Brain microvascular endothelial cell (primary cell): Measurements from ENCODE around the gene PAXX.

Experiments
- DNase-seq: peaks from one replicate; pipeline ENCODE4 v3.0.0-alpha.2; 2020
- H3K27ac ChIP-seq: fragments of 250-450 bp; sonication (Bioruptor Pico); 2 replicates; pipeline ENCODE4 v1.5.1; 2020; ENCODE audit warnings: mild to moderate bottlenecking, moderate library complexity
- H3K27me3 ChIP-seq: fragments of 250-450 bp; sonication (Bioruptor Pico); replicated peaks from 2 replicates; pipeline ENCODE4 v1.5.1; 2020; ENCODE audit warnings: mild to moderate bottlenecking
- H3K36me3 ChIP-seq: fragments of 250-450 bp; sonication (Bioruptor Pico); replicated peaks from 2 replicates; pipeline ENCODE4 v1.5.1; 2020; ENCODE audit warnings: mild to moderate bottlenecking
- H3K4me3 ChIP-seq: 2 replicates; pipeline ENCODE4 v1.5.1; 2011; ENCODE audit warnings: low read depth, mild to moderate bottlenecking, control low read depth, low read length, moderate library complexity
- in situ Hi-C: cut with HindIII; loops from 2 replicates; pipeline ENCODE4 v1.10.0; 2017; ENCODE audit warnings: low sequenced_read_pairs, low pct_ligation_motif_present
- TF ChIP-seq, protein P1 (sequence below): IDR thresholded peaks from 2 replicates; pipeline ENCODE4 v1.5.1; 2011; ENCODE audit warnings: low read depth, mild to moderate bottlenecking, moderate library complexity, low read length, control low read depth, inconsistent platforms; ENCODE audit errors: missing control alignments

PAXX gene

DNA sequence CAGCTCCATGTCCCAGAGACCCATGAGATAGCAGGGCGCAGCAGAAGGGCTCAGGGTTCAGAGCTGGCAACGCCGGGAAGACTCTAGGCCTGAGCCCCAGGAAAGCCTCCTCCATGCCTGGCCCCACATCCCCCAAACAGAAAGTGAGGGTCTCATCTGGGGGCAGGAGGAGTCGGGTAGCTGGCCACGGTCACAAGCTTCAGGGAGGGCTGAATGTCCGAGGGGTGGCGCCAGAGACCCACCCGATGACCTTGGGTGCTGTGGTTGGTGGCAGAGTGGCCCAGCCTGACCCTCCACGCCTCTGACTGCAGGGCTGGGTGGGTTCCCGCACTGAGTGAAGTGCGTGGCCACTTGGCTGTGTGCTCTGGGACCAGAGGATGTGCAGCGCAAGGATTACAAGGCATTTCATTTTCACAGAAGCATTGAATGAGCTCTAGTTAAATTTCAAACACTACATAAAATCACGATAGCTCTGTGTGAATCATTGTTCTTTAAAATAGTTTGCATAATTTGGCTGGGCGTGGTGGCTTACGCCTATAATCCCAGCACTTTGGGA is 44.2 kb upstream of the PAXX start:
- peaks cover 3% of the 10 kb centered on the region for H3K36me3 ChIP-seq
- no peak overlapping the region for H3K27ac ChIP-seq
- H3K27me3 ChIP-seq: no peaks in the 10 kb centered on the region
- no peak overlapping the region for H3K4me3 ChIP-seq
- DNase-seq: no peak
- TF ChIP-seq, protein P1, sequence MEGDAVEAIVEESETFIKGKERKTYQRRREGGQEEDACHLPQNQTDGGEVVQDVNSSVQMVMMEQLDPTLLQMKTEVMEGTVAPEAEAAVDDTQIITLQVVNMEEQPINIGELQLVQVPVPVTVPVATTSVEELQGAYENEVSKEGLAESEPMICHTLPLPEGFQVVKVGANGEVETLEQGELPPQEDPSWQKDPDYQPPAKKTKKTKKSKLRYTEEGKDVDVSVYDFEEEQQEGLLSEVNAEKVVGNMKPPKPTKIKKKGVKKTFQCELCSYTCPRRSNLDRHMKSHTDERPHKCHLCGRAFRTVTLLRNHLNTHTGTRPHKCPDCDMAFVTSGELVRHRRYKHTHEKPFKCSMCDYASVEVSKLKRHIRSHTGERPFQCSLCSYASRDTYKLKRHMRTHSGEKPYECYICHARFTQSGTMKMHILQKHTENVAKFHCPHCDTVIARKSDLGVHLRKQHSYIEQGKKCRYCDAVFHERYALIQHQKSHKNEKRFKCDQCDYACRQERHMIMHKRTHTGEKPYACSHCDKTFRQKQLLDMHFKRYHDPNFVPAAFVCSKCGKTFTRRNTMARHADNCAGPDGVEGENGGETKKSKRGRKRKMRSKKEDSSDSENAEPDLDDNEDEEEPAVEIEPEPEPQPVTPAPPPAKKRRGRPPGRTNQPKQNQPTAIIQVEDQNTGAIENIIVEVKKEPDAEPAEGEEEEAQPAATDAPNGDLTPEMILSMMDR: peak; percentile 68
- in situ Hi-C loops: loop anchor here (25.0 kb wide), 1 partner anchor 89 kb away; the partner anchor contains the start of genes ABCA2, FUT7 and NPDC1

DNA sequence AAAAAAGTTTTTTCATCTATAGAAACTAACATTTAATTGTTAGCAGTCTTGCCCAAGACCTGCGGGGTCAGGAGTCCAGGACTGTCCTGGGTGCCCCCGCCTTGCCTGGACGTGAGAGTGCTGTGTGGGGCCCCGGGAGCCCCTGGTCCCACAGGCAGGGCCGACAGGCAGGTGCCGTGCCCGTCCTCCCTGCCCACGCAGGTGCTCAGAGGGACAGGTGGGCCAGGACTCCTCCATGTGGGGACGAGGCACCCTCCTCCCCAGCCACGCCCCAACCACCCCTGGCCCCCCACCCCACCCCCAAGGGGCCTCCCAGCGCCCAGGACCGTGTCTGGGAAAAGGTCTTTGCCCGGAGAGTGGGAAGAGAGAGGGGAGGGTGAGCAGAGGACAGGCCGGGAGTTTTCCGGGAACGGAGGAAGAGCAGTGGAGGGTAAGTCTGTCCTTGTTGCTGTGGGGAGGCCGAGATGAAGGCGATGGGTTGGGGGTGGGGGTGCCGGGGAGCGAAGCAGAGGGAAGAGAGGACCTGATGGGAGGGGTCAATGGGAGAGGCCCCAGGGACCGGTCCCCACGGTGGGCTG is 42.9 kb upstream of the PAXX start:
- TF ChIP-seq, protein P1: no peak
- Histone ChIP-seq H3K36me3 (no peaks in the 10 kb centered on the region), H3K27me3 (no peaks in the 10 kb centered on the region), H3K27ac (no peak overlapping the region), H3K4me3 (peak overlapping the region; percentile 53)
- in situ Hi-C loops: loop anchor here (25.0 kb wide), 1 partner anchor 88 kb away; the partner anchor contains the start of genes ABCA2, FUT7 and NPDC1
- DNase-seq: no peak

DNA sequence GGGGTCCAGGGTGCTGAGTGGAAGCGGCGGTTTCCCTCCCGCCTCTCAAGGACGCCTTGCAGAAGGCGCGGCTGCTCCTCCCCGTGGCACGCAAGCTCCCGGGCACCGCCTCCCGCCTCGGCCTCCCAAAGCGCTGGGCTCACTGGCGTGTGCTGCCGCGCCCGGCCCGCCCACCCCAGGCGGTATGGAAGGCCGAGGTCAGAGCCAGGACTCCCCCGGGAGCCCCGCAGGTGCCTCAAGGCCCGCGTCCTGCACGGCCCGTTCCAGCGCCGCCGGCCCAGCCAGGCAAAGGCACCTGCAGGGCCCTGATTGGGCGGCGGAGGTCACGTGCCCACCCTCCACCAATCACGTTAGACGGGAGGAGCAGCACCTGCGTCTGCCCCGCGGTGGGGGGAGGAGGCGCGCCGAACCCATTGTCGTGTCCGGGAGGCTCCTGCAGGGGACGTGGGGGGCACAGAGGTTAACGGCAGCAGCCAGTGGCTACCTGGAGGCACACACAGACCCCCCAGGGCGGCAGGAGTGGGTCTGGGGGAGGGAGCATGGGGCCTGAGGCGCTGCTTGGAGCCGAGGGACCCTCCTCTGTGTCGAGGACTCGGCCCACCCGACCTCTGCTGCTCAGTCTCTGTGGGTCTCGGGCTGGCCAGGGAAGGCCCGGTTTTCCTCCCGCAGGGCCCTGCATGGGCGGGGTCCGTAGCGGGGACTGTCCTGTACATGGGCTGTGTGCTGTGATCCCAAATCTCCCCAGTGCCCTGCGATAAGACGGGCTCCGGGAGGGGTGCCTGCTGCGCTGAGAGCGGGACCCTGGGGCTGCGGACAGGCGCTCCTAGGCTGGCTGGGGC is 42.2 kb upstream of the PAXX start:
- DNase-seq: peak; percentile 81
- H3K27ac ChIP-seq: no peak overlapping the region
- no peaks in the 10 kb centered on the region for H3K36me3 ChIP-seq
- H3K27me3 ChIP-seq: no peaks in the 10 kb centered on the region
- TF ChIP-seq, protein P1: no peak
- in situ Hi-C loops: loop anchor here (25.0 kb wide), 1 partner anchor 87 kb away; the partner anchor contains the start of genes ABCA2, FUT7 and NPDC1
- H3K4me3 ChIP-seq: peak overlapping the region; percentile 53

DNA sequence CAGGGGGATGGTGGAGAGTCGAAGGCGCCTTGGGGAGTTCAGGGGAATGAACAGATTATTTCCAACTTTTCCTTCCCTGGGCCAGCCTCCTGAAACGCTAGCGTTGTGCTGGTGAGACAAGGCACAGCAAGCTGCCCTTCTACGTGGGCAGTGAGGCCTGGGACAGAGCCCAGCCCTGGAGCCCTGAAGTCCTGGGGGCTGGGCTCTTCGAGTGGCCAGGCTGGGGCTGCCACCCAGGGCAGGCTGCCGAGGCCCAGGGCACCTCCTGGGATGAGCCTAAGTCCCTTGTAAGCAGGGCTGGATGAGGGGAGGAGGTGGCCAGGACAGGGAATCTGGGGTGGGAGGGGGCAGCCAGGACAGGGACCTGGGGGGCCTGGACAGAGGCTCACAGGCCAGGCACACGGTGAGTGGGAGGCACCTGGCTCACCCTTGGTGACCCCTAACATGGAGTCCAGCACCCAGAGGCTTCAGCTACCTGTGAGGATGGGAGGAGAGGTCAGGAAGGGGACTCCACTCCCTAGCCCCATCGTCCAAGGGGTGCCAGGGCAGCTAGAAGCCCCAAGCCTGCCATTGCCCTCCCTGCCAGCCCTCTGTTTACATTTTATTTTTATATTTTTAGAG is 41.5 kb upstream of the PAXX start:
- Histone ChIP-seq H3K27ac (no peak overlapping the region), H3K36me3 (no peaks in the 10 kb centered on the region), H3K27me3 (no peaks in the 10 kb centered on the region), H3K4me3 (peak overlapping the region; percentile 53)
- in situ Hi-C loops: no loop called here
- no peak for DNase-seq
- TF ChIP-seq, protein P1: no peak

DNA sequence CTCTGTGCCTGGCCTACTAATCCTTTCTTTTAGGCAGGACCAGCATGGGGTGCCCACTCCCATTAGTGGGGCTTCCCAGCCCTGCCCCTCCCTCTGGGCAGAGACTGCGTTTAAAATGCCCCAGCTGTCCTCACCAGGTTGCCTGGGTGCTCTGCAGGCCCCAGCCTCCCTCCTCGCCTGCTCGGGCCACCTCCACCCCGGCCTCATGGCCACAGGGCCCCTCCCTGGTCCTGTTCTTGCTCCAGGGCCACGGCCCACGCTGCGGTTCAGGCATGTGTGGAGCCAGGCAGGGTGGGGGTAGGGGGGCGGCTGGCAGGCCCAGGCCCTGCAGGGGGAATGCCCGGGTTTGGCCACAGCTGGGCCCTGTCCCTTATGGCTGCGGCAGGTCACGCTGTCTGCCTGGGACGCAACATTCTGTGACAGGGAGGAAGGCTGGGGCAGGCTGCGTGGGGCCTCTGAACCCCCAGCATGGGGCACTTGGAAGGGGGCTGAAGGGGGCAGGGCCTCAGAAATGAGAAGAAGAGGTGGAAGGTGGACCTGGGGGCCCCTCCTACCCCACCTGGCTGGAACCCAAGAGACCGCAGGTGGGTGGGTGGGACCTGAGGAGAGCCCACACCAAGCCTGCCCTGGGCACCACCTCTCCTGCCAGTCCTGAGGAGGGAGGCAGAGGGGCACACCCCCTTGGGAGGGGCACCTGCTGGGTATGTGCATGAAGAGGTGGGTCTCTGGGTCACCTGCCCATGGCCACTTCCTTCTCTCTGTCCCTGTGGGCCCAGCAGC is 40.5 kb upstream of the PAXX start, which contains the start of gene LCN12:
LCN12 (plus strand) TSS at position 733 of the 780 bp plus-strand sequence. CDS start 55 bp downstream, outside the sequence.
- in situ Hi-C loops: no loop called here
- Histone ChIP-seq H3K4me3 (no peak within 1 kb of the TSS), H3K27me3 (no peaks in the 10 kb centered on the region), H3K36me3 (no peaks in the 10 kb centered on the region), H3K27ac (no peak within 1 kb of the TSS)
- DNase-seq: no peak
- TF ChIP-seq, protein P1: no peak
